Measurements from ENCODE around the gene RITA1. TPM values are rescaled to one million over a fixed set of nuclear protein-coding genes. Genes with fewer than 3 reads are reported as not detected.

Gene RITA1
- total and polyA plus RNA-seq, 2 experiments from 2014 or later = 20.0 to 40.4 TPM

- TF ChIP-seq ZNF462 (CRISPR knock-in tag; IDR thresholded peaks at IDR 0.05) (no peak), CTCF (conservative IDR thresholded peaks at IDR 0.05; ENCODE audit: low read depth in 2 of 2) (no peak), NANOG (IDR thresholded peaks at IDR 0.05; ENCODE audit: borderline replicate concordance) (no peak), CREB1 (CRISPR knock-in tag; IDR thresholded peaks at IDR 0.05; ENCODE audit: low read depth) (no peak), JUNB (IDR thresholded peaks at IDR 0.05; ENCODE audit: unreplicated experiment) (no peak), STAT1 (IDR thresholded peaks at IDR 0.05; ENCODE audit: unreplicated experiment) (no peak), ETS1 (IDR thresholded peaks at IDR 0.05) (no peak)
These were observed 12.3 kb upstream of the RITA1 start (continued) for GRCh38 chr12:113173081-113173698.
